NB4 (cell line): ENCODE measurements around the gene FAM47E.

Source experiments
- MYC ChIP-seq: IDR thresholded peaks from 2 replicates; pipeline ENCODE4 v1.6.1; 2011; ENCODE audit warnings: low read depth, low read length
- POLR2A ChIP-seq: IDR thresholded peaks from 2 replicates; pipeline ENCODE4 v1.6.1; 2011; ENCODE audit warnings: mild to moderate bottlenecking; ENCODE audit not compliant: insufficient read length; ENCODE audit errors: extremely low read depth
- TF ChIP-seq, protein P1 (sequence below): IDR thresholded peaks from one replicate; pipeline ENCODE4 v1.5.1; 2012; ENCODE audit warnings: low read depth, low read length
- TF ChIP-seq, protein P2 (sequence below): IDR thresholded peaks from 2 replicates; pipeline ENCODE4 v1.6.1; 2011; ENCODE audit warnings: low read depth, low read length

DNA sequence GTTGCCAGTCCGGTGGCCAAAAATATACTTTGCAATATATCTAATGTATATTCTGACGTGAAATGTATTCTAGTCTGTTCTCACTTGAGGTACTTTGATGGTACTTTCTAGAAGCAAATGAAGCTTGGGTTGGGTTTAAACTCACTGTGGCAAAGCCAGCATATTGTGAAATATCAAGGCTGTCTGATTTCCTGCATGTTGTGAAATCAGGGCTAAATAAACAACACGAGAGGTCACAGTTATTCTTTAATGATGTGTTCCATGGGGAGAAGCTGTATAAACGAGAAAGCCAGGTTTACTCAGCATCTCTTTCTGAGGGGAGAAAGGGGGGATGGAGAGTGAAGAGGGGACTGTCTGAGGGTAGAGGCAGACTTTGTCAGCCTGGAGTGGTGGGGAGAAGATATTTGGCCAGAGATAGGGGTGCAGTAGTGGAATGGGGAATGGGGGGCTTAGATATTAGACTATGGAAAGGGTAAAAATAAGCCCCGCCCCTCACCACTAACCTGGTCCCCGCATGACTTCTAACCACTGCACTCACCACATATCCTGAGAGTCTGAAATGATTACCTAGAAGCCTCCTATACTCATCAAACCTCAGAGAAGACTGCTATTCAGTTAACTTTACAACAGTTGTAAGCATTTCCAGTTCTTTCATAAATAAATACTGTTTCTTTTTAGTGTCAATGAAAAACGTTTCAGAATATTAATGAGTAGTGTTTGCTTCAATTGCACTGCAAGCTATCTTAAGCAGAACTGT, 32.0 kb upstream of the FAM47E start:
- TF ChIP-seq POLR2A (no peak), MYC (0 out of 2 replicates have a peak, but pooled peaks have one; percentile 14)
- TF ChIP-seq, protein P1, sequence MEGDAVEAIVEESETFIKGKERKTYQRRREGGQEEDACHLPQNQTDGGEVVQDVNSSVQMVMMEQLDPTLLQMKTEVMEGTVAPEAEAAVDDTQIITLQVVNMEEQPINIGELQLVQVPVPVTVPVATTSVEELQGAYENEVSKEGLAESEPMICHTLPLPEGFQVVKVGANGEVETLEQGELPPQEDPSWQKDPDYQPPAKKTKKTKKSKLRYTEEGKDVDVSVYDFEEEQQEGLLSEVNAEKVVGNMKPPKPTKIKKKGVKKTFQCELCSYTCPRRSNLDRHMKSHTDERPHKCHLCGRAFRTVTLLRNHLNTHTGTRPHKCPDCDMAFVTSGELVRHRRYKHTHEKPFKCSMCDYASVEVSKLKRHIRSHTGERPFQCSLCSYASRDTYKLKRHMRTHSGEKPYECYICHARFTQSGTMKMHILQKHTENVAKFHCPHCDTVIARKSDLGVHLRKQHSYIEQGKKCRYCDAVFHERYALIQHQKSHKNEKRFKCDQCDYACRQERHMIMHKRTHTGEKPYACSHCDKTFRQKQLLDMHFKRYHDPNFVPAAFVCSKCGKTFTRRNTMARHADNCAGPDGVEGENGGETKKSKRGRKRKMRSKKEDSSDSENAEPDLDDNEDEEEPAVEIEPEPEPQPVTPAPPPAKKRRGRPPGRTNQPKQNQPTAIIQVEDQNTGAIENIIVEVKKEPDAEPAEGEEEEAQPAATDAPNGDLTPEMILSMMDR: no peak
- TF ChIP-seq, protein P2, sequence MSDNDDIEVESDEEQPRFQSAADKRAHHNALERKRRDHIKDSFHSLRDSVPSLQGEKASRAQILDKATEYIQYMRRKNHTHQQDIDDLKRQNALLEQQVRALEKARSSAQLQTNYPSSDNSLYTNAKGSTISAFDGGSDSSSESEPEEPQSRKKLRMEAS: no peak
